Measurements from ENCODE around the gene ADGRG3.

ADGRG3 gene

GRCh38 chr16:57685633-57686032 is 17.5 kb downstream of the ADGRG3 start:
- H3K36me3 ChIP-seq (replicated peaks; ENCODE audit: low read depth, low read length): no peaks in the 10 kb centered on the region
- H3K4me1 ChIP-seq (ENCODE audit: low read length): no peaks in the 10 kb centered on the region
- H3K4me2 ChIP-seq (ENCODE audit: low read length): no peak overlapping the region

GRCh38 chr16:57686577-57686976 is 18.5 kb downstream of the ADGRG3 start:
- TF ChIP-seq EZH2phosphoT487 (IDR thresholded peaks at IDR 0.05; ENCODE audit: low read depth) (no peak), CTCF (IDR thresholded peaks at IDR 0.05; ENCODE audit: low read depth, low read length) (no peak)
- no peaks in the 10 kb centered on the region for H3K4me1 ChIP-seq (ENCODE audit: low read length)
- 0 out of 2 replicates have a peak, but pooled peaks cover 7% of the 10 kb centered on the region for H3K27me3 ChIP-seq (ENCODE audit: low read depth, low read length)
- H4K20me1 ChIP-seq (ENCODE audit: insufficient read depth, low read length): no peaks in the 10 kb centered on the region
- H3K9me3 ChIP-seq (ENCODE audit: insufficient read depth, low read length): no peaks in the 10 kb centered on the region
- H3K36me3 ChIP-seq (replicated peaks; ENCODE audit: low read depth, low read length): no peaks in the 10 kb centered on the region
- no peak overlapping the region for H3K4me2 ChIP-seq (ENCODE audit: low read length)
- H3K4me3 ChIP-seq (ENCODE audit: low read length): no peak overlapping the region
- H3K9ac ChIP-seq (ENCODE audit: low read length): no peak overlapping the region
- no peak overlapping the region for H3K27ac ChIP-seq (ENCODE audit: low read length)
- H3K79me2 ChIP-seq (ENCODE audit: low read length): no peaks in the 10 kb centered on the region
- no peak overlapping the region for H2AFZ ChIP-seq (ENCODE audit: low read depth, low read length)

More at GRCh38 chr16:57685633-57686032, 17.5 kb downstream of the ADGRG3 start:
- H3K27ac ChIP-seq (ENCODE audit: low read length): no peak overlapping the region
- 0 out of 2 replicates have a peak, but pooled peaks cover 11% of the 10 kb centered on the region for H3K27me3 ChIP-seq (ENCODE audit: low read depth, low read length)
- H4K20me1 ChIP-seq (ENCODE audit: insufficient read depth, low read length): no peaks in the 10 kb centered on the region
- TF ChIP-seq EZH2phosphoT487 (IDR thresholded peaks at IDR 0.05; ENCODE audit: low read depth) (no peak), CTCF (IDR thresholded peaks at IDR 0.05; ENCODE audit: low read depth, low read length) (no peak)
- H3K9me3 ChIP-seq (ENCODE audit: insufficient read depth, low read length): no peaks in the 10 kb centered on the region
- no peak overlapping the region for H3K4me3 ChIP-seq (ENCODE audit: low read length)
- no peak overlapping the region for H3K9ac ChIP-seq (ENCODE audit: low read length)
- H3K79me2 ChIP-seq (ENCODE audit: low read length): no peaks in the 10 kb centered on the region
- H2AFZ ChIP-seq (ENCODE audit: low read depth, low read length): no peak overlapping the region

GRCh38 chr16:57687363-57687929 is 19.3 kb downstream of the ADGRG3 start:
- H3K27ac ChIP-seq (ENCODE audit: low read length): no peak overlapping the region
- H4K20me1 ChIP-seq (ENCODE audit: insufficient read depth, low read length): no peaks in the 10 kb centered on the region
- H3K27me3 ChIP-seq (ENCODE audit: low read depth, low read length): 0 out of 2 replicates have a peak, but pooled peaks cover 7% of the 10 kb centered on the region
- no peaks in the 10 kb centered on the region for H3K36me3 ChIP-seq (replicated peaks; ENCODE audit: low read depth, low read length)
- H3K9ac ChIP-seq (ENCODE audit: low read length): no peak overlapping the region
- H3K4me3 ChIP-seq (ENCODE audit: low read length): no peak overlapping the region
- no peaks in the 10 kb centered on the region for H3K4me1 ChIP-seq (ENCODE audit: low read length)
- no peaks in the 10 kb centered on the region for H3K79me2 ChIP-seq (ENCODE audit: low read length)
- no peaks in the 10 kb centered on the region for H3K9me3 ChIP-seq (ENCODE audit: insufficient read depth, low read length)
- no peak overlapping the region for H2AFZ ChIP-seq (ENCODE audit: low read depth, low read length)
- TF ChIP-seq CTCF (IDR thresholded peaks at IDR 0.05; ENCODE audit: low read depth, low read length) (no peak), EZH2phosphoT487 (IDR thresholded peaks at IDR 0.05; ENCODE audit: low read depth) (no peak)
- no peak overlapping the region for H3K4me2 ChIP-seq (ENCODE audit: low read length)

- no peak overlapping the region for H3K27ac ChIP-seq (ENCODE audit: low read length)
- H3K27me3 ChIP-seq (ENCODE audit: low read depth, low read length): 0 out of 2 replicates have a peak, but pooled peaks cover 7% of the 10 kb centered on the region
- no peak overlapping the region for H3K9ac ChIP-seq (ENCODE audit: low read length)
Measured at GRCh38 chr16:57688487-57688986, 20.4 kb downstream of the ADGRG3 start.

More at GRCh38 chr16:57688487-57688986, 20.4 kb downstream of the ADGRG3 start:
- Histone ChIP-seq H4K20me1 (ENCODE audit: insufficient read depth, low read length) (no peaks in the 10 kb centered on the region), H3K9me3 (ENCODE audit: insufficient read depth, low read length) (no peaks in the 10 kb centered on the region), H2AFZ (ENCODE audit: low read depth, low read length) (no peak overlapping the region), H3K4me1 (ENCODE audit: low read length) (no peaks in the 10 kb centered on the region), H3K4me2 (ENCODE audit: low read length) (no peak overlapping the region), H3K79me2 (ENCODE audit: low read length) (no peaks in the 10 kb centered on the region), H3K36me3 (replicated peaks; ENCODE audit: low read depth, low read length) (no peaks in the 10 kb centered on the region), H3K4me3 (ENCODE audit: low read length) (no peak overlapping the region)
- TF ChIP-seq CTCF (IDR thresholded peaks at IDR 0.05; ENCODE audit: low read depth, low read length): no peak
